Measurements from ENCODE around the gene CGRRF1.

CGRRF1 gene

DNA sequence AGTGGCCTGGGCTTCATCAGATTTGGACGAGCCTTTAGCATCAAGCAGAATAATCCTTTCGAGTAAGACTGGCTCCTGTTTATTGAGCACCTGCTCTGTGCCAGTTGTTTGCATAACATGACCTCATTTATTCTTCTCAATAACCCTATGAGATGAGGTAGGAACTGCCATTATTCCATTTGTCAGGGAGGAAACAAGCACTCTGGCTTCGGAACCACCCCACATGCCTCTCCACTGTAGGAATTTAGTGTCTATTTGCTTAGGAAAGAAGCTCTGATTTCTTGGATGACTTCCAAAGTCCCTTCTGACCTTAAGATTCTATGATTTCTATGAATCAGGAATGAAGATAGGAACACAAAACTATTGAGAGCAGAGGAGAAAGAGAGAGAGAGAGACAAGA, 68.3 kb downstream of the CGRRF1 start:
- DNase-seq (ENCODE audit: low read depth in 3 of 3): no peak

DNA sequence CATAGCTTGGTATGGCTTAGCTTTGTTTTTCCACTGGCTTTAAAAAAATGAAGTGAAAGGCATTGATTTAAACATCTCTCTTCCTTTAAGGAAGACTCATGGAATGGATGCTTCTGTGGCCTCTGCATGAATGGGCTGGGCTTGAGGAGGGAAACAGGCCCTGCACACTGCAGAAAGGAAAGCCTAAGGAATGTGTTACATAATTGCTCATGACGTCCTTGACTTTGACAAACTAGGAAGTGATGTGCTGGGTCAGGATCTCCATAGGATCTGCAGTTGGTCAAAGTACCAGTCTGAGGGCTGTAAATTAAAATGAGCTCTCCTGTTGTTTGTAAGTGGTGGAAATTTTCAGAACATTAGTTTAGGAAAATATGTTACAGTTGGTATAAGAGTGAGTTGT, 69.9 kb downstream of the CGRRF1 start:
- DNase-seq (ENCODE audit: low read depth in 3 of 3): no peak

DNA sequence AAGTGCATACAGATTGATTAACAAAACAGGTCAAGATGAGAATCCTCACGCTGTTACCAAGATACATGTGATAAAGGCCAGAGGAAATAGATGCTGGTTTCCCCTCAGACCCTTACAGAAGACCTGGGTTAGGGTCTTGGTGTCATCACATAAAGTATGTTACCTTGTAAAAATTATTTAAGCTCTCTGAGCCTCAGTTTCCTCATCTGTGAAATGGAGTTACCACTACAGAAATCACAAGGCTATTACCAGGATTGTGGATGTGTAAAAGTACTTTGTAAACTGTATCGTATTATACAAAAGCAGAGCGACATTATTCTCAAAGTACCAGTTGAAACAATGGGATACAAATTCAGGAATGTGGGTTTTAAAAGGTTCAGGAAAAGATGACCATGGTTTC, 71.2 kb downstream of the CGRRF1 start:
- no peak for DNase-seq (ENCODE audit: low read depth in 3 of 3)

DNA sequence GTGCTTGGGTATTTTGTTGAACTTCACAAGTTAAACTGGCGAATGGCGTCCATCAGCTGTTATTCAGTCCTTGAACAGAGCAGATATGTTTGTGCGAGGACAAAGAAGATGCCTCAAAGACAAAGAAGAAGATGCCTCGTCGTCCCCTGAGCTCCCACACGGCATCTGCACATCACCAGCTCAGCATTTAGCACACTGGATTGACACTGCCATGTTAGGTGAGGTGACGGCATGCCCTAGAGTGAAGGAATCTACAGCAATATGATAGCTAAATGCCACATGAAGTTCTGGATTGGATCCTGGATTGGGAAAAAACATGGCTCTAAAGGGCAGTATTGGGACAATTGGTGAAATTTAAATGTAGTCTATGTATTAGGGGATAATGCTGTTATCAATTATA, 72.6 kb downstream of the CGRRF1 start:
- no peak for DNase-seq (ENCODE audit: low read depth in 3 of 3)

DNA sequence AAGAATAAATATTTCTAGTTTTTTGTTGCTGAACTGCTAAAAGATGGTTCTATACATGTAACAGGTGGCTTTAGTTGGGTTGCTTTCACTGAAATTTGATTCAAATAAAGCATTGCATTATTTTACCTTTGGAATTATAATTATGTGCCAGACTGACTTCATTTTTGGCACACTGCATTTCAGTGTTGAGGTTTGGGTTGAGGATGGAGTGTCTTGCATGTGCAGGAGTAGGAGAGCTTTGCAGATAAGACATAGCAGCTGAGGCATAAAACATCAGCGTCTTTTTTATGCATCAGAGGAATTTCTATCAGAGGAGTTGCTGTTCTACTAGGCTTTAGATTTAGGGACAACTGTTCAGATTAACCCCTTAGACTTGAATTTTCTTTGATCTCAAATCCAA, 74.4 kb downstream of the CGRRF1 start:
- DNase-seq (ENCODE audit: low read depth in 3 of 3): no peak

DNA sequence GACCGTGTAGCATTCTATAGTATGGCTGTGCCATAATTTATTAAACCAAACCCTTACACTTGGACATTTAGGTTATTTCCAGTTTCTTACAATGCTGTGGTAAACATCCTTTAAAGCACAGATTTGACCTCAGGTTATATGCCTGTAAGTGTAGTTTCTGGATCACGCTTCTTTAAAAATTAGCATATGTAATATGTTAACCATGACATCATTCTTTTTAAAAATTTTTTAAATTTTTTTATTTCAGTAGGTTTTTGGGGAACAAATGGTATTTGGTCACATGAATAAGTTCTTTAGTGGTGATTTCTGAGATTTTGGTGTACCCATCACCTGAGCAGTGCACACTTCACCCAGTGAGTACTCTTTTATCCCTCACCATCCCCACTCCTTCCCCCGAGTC, 75.5 kb downstream of the CGRRF1 start:
- DNase-seq (ENCODE audit: low read depth in 3 of 3): no peak

Measured in stimulated activated CD4-positive, alpha-beta T cell treated with anti-CD3 and anti-CD28 coated beads, TNF-alpha, amount 100 ng/mL, for 4 hours (primary cell).